A673 (cell line): Measurements from ENCODE around the gene ZHX3. TPM values are rescaled to one million over a fixed set of nuclear protein-coding genes. Genes with fewer than 3 reads are reported as not detected.

ENCODE experiments used
- BruUV-seq: library from RNA; stranded (reverse); fragments of 400-500 nt; replicated peaks from 2 replicates; lab custom pipeline; 2021; lab: Mats Ljungman, UMichigan
- CTCF ChIA-PET: fragments of 300-600 bp; sonication (Branson Sonifier 250); formaldehyde crosslinking; loops from one replicate; lab custom pipeline; 2022; ENCODE audit warnings: antibody characterized with exemption; lab: Charles Lee
- POLR2A ChIA-PET: fragments of 300-600 bp; sonication (Branson Sonifier 250); formaldehyde crosslinking; loops from one replicate; lab custom pipeline; 2022; ENCODE audit warnings: antibody characterized with exemption; ENCODE audit not compliant: low non-redundant PET; lab: Charles Lee
- DNase-seq: peaks from one replicate; pipeline ENCODE4 v3.0.0-alpha.2; 2015; ENCODE audit warnings: low spot score
- H3K27ac ChIP-seq: fragments of 200-600 bp; sonication (generic); 2 replicates; pipeline ENCODE4 v1.5.1; 2016; ENCODE audit warnings: mixed run types, low read depth, mild to moderate bottlenecking, mixed read lengths, antibody characterized with exemption, low read length; ENCODE audit not compliant: poor library complexity, severe bottlenecking
- H3K27me3 ChIP-seq: fragments of 200-600 bp; sonication (generic); replicated peaks from 2 replicates; pipeline ENCODE4 v1.6.1; 2017; ENCODE audit warnings: mixed run types, low read depth, mild to moderate bottlenecking, mixed read lengths, antibody characterized with exemption, low read length; ENCODE audit not compliant: insufficient read depth, poor library complexity
- H3K36me3 ChIP-seq: fragments of 200-600 bp; sonication (generic); 2 replicates; pipeline ENCODE4 v1.6.1; 2016; ENCODE audit warnings: mixed run types, mild to moderate bottlenecking, mixed read lengths, antibody characterized with exemption, low read length; ENCODE audit not compliant: insufficient read depth, poor library complexity, severe bottlenecking
- H3K4me1 ChIP-seq: fragments of 200-600 bp; sonication (generic); 2 replicates; pipeline ENCODE4 v1.6.1; 2017; ENCODE audit warnings: mixed run types, mild to moderate bottlenecking, mixed read lengths, antibody characterized with exemption, low read length; ENCODE audit not compliant: insufficient read depth, poor library complexity, severe bottlenecking
- H3K4me3 ChIP-seq: fragments of 200-600 bp; sonication (generic); 2 replicates; pipeline ENCODE4 v1.5.1; 2016; ENCODE audit warnings: low read depth, mixed run types, mild to moderate bottlenecking, mixed read lengths, low read length; ENCODE audit not compliant: poor library complexity, severe bottlenecking
- H3K9me3 ChIP-seq: fragments of 200-600 bp; sonication (generic); 2 replicates; pipeline ENCODE4 v1.6.1; 2016; ENCODE audit warnings: mixed run types, low read depth, mild to moderate bottlenecking, mixed read lengths, antibody characterized with exemption, low read length; ENCODE audit not compliant: poor library complexity, severe bottlenecking
- CTCF ChIP-seq: fragments of 300-800, 200-600 bp; sonication (generic); conservative IDR thresholded peaks from 2 replicates; pipeline ENCODE4 v1.5.1; 2017; ENCODE audit warnings: low read depth, mild to moderate bottlenecking, antibody characterized with exemption, low read length, moderate library complexity, mixed read lengths
- EZH2 ChIP-seq: fragments of 200-600 bp; sonication (generic); IDR thresholded peaks from 2 replicates; pipeline ENCODE4 v1.6.1; 2017; ENCODE audit warnings: borderline replicate concordance, low read depth, mild to moderate bottlenecking, mixed read lengths, antibody characterized with exemption, low read length; ENCODE audit not compliant: poor library complexity, severe bottlenecking
- intact Hi-C: fragments of 100-400 bp; cut with micrococcal nuclease; formaldehyde crosslinking; loops from one replicate; pipeline ENCODE4 v1.10.0; 2022; ENCODE audit not compliant: unreplicated experiment
- total RNA-seq: library from RNA; stranded (reverse); gene quantifications from 2 replicates; pipeline ENCODE4 v1.2.3, GENCODE V29; 2021

ZHX3 gene
- total RNA-seq, 1 experiment from 2014 or later, result 14.0 TPM

DNA sequence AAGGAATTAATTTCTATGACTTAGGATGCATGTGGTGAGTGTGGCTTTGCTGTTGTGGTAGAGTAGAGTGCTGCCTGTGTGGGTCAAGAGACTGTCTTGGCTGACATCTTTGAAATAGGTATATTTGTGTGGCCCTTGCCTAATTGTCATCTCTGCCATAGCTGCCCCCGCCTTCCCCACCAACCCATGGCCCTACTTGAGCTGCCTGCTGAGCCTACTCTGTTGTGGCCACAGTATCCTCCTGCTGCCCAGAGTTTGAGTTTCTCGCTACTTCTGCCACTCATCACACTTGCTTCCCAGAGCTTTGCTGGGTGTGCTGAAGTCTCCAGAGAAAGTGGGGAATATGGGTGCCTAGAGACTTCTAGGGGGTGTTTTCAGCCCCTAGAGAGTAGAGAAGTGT is 172.2 kb downstream of the ZHX3 start:
- Histone ChIP-seq H3K4me3 (no peak overlapping the region), H3K9me3 (no peaks in the 10 kb centered on the region), H3K27me3 (no peaks in the 10 kb centered on the region), H3K4me1 (peaks cover 5% of the 10 kb centered on the region), H3K36me3 (peaks cover 4% of the 10 kb centered on the region), H3K27ac (no peak overlapping the region)
- ChIA-PET CTCF (no interaction called here), POLR2A (no interaction called here)
- no TSS peak for BruUV-seq
- DNase-seq, result no peak
- TF ChIP-seq EZH2 (no peak), CTCF (no peak)
- intact Hi-C loops, result no loop called here

GRCh38 chr20:41143354-41143753 is 174.2 kb downstream of the ZHX3 start:
- intact Hi-C loops, result no loop called here
- peaks cover 4% of the 10 kb centered on the region for H3K36me3 ChIP-seq
- ChIA-PET POLR2A (interaction anchor here (0.6 kb wide), 1 partner anchor 12 kb away, joined by 4 read pairs; no protein-coding TSS in a partner anchor), CTCF (no interaction called here)
- peaks cover 10% of the 10 kb centered on the region for H3K4me1 ChIP-seq
- no TSS peak for BruUV-seq
- DNase-seq, result no peak
- no peaks in the 10 kb centered on the region for H3K27me3 ChIP-seq
- TF ChIP-seq CTCF, result no peak
- TF ChIP-seq EZH2, result no peak
- H3K4me3 ChIP-seq, result no peak overlapping the region
- no peaks in the 10 kb centered on the region for H3K9me3 ChIP-seq
- no peak overlapping the region for H3K27ac ChIP-seq

GRCh38 chr20:41142919-41143318 is 174.6 kb downstream of the ZHX3 start:
- no peaks in the 10 kb centered on the region for H3K9me3 ChIP-seq
- H3K4me3 ChIP-seq, result no peak overlapping the region
- ChIA-PET CTCF (no interaction called here), POLR2A (interaction anchor here (0.6 kb wide), 1 partner anchor 12 kb away, joined by 4 read pairs; no protein-coding TSS in a partner anchor)
- DNase-seq, result no peak
- BruUV-seq, result no TSS peak
- peaks cover 10% of the 10 kb centered on the region for H3K4me1 ChIP-seq
- intact Hi-C loops, result no loop called here
- TF ChIP-seq EZH2 (no peak), CTCF (no peak)
- H3K27ac ChIP-seq, result no peak overlapping the region
- peaks cover 4% of the 10 kb centered on the region for H3K36me3 ChIP-seq
- H3K27me3 ChIP-seq, result no peaks in the 10 kb centered on the region
